Measurements from ENCODE around the gene SCAPER. TPM values are rescaled to one million over a fixed set of nuclear protein-coding genes. Genes with fewer than 3 reads are reported as not detected.

Gene SCAPER
- total RNA-seq, 1 experiment from 2014 or later: 6.3 TPM

DNA sequence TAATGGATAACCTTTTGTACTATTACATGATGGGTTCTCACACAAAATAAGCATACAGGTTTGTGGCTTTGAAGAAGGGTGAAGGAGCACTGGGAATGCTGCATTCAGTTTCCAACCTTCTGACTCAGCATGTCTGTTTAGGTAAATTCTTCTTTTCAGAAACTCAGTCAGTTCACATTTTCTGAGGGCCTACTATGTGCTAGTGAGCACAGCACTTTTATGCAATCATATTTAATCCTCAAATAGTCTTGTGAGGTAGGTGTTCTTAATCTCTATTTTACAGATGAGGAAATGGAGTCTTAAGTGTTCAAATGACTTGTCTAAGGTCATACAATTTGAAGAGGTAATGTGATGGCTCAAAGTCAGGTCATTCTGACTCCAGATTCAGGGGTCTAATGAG is 527.4 kb downstream of the SCAPER start:
- no peak for DNase-seq
- Histone ChIP-seq H3K4me2 (ENCODE audit: low read depth, low read length, poor library complexity, severe bottlenecking) (no peak overlapping the region), H3K79me2 (ENCODE audit: low read length) (no peaks in the 10 kb centered on the region), H3K9me2 (replicated peaks; ENCODE audit: insufficient read depth, low read length) (no peaks in the 10 kb centered on the region), H3K4me3 (ENCODE audit: low read length) (no peak overlapping the region), H3K27me3 (ENCODE audit: low read length) (no peaks in the 10 kb centered on the region), H3K9ac (ENCODE audit: low read length) (no peak overlapping the region), H4K20me1 (ENCODE audit: insufficient read depth, low read depth, low read length) (no peaks in the 10 kb centered on the region), H3K9me3 (ENCODE audit: low read length) (no peaks in the 10 kb centered on the region), H3K36me3 (ENCODE audit: insufficient read depth, low read length) (no peaks in the 10 kb centered on the region), H3K4me1 (ENCODE audit: low read length) (no peaks in the 10 kb centered on the region), H2AFZ (ENCODE audit: low read length) (no peak overlapping the region), H3K27ac (ENCODE audit: low read length) (no peak overlapping the region)

DNA sequence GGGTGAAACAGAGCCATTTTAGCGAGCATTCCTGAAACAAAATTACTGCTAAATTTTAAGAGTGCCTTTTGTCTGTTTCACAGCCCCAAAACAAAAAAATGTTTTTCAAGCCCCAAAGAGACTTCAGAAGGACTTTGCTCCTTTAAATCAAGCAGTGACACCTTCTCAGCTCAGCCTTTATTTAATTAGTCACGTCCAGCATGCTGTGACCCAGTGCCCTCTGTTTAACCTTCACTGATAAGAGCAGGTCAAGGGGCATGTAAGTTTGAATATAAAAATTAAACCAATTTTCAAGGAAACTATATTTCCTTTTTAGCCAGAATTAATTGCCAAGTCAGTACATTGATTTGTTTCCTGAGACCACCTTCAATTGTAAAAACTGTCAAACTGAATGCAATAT is 527.9 kb downstream of the SCAPER start:
- DNase-seq: no peak
- no peak overlapping the region for H3K27ac ChIP-seq (ENCODE audit: low read length)
- H2AFZ ChIP-seq (ENCODE audit: low read length): no peak overlapping the region
- no peaks in the 10 kb centered on the region for H3K27me3 ChIP-seq (ENCODE audit: low read length)
- H3K9me2 ChIP-seq (replicated peaks; ENCODE audit: insufficient read depth, low read length): no peaks in the 10 kb centered on the region
- no peaks in the 10 kb centered on the region for H3K79me2 ChIP-seq (ENCODE audit: low read length)
- no peaks in the 10 kb centered on the region for H3K36me3 ChIP-seq (ENCODE audit: insufficient read depth, low read length)
- H3K4me3 ChIP-seq (ENCODE audit: low read length): no peak overlapping the region
- no peaks in the 10 kb centered on the region for H4K20me1 ChIP-seq (ENCODE audit: insufficient read depth, low read depth, low read length)
- H3K9ac ChIP-seq (ENCODE audit: low read length): no peak overlapping the region
- no peaks in the 10 kb centered on the region for H3K9me3 ChIP-seq (ENCODE audit: low read length)
- H3K4me2 ChIP-seq (ENCODE audit: low read depth, low read length, poor library complexity, severe bottlenecking): no peak overlapping the region
- H3K4me1 ChIP-seq (ENCODE audit: low read length): no peaks in the 10 kb centered on the region

DNA sequence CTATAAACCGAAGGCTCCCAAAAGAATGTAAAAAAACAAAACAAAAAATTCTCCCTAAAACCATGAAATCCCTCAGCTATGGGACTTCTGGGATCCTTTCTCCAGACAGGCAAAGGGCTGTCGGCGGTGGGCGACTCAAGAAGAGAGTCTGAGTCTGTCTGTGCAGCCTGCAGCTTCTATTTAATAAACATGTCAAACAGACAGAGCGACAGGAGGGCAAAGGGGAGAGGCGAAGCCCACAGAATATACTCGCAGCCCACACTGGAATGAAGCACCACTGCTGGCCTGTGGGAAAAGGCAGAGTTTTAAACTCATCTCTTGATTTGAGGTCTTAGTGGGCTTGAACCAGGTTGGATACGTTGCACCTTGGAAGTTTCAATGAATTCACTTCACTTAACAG is 528.3 kb downstream of the SCAPER start:
- Histone ChIP-seq H2AFZ (ENCODE audit: low read length) (no peak overlapping the region), H3K4me3 (ENCODE audit: low read length) (no peak overlapping the region), H3K9ac (ENCODE audit: low read length) (no peak overlapping the region), H3K4me2 (ENCODE audit: low read depth, low read length, poor library complexity, severe bottlenecking) (no peak overlapping the region), H3K9me2 (replicated peaks; ENCODE audit: insufficient read depth, low read length) (no peaks in the 10 kb centered on the region), H3K27me3 (ENCODE audit: low read length) (no peaks in the 10 kb centered on the region), H3K27ac (ENCODE audit: low read length) (no peak overlapping the region), H3K36me3 (ENCODE audit: insufficient read depth, low read length) (no peaks in the 10 kb centered on the region), H3K79me2 (ENCODE audit: low read length) (no peaks in the 10 kb centered on the region), H3K9me3 (ENCODE audit: low read length) (no peaks in the 10 kb centered on the region), H4K20me1 (ENCODE audit: insufficient read depth, low read depth, low read length) (no peaks in the 10 kb centered on the region), H3K4me1 (ENCODE audit: low read length) (no peaks in the 10 kb centered on the region)
- DNase-seq: no peak

DNA sequence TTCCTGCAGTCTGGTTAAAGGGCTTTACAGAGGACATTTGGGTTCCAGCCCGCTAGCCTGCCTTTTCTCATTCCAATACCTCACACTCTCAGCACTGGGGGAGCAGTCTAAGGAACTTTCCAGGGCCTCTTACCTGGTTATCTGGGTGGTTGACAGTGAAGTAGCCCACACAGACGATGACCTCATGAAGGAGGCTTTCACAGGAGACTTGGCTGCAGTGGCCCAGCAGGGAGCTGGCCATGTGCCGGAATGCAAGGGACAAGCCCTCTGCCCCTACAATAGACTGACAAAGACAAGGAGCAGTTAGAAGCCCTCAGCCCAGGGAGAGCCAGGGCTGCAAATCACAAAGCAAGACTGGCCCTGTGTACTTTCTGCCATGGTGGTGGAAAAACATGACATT is 529.1 kb downstream of the SCAPER start:
- Histone ChIP-seq H3K4me2 (ENCODE audit: low read depth, low read length, poor library complexity, severe bottlenecking) (no peak overlapping the region), H3K4me1 (ENCODE audit: low read length) (no peaks in the 10 kb centered on the region), H3K9me3 (ENCODE audit: low read length) (no peaks in the 10 kb centered on the region), H3K9ac (ENCODE audit: low read length) (no peak overlapping the region), H3K36me3 (ENCODE audit: insufficient read depth, low read length) (no peaks in the 10 kb centered on the region), H3K79me2 (ENCODE audit: low read length) (no peaks in the 10 kb centered on the region), H4K20me1 (ENCODE audit: insufficient read depth, low read depth, low read length) (no peaks in the 10 kb centered on the region), H3K4me3 (ENCODE audit: low read length) (no peak overlapping the region), H3K27me3 (ENCODE audit: low read length) (no peaks in the 10 kb centered on the region), H2AFZ (ENCODE audit: low read length) (no peak overlapping the region), H3K9me2 (replicated peaks; ENCODE audit: insufficient read depth, low read length) (no peaks in the 10 kb centered on the region), H3K27ac (ENCODE audit: low read length) (no peak overlapping the region)
- no peak for DNase-seq

DNA sequence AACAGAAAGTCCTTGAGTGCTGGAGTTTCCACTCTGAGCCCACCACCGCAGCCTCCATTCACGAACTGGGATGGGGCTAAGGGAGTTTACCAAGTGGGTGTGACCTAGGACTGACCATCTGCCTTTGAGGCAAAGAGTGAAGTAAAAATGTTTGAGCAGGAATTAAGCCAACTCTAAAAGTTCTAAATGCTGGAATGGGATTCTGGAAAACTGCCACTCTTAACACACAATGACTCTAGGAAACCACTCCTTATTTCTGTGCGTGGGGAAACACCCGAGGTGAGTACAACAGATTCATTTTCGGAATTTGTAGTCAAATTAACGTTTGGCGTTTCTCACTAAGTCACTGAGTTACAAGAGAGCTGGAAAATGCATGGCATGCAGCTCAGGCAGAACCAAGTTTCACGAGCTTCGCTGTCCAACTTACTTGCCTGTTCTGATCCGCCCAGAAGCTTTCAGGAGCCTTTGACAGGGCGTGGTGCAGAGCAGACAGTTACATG is 537.0 kb downstream of the SCAPER start:
- H3K9me2 ChIP-seq (replicated peaks; ENCODE audit: insufficient read depth, low read length): no peaks in the 10 kb centered on the region
- DNase-seq: no peak
- H3K27me3 ChIP-seq (ENCODE audit: low read length): no peaks in the 10 kb centered on the region
- H2AFZ ChIP-seq (ENCODE audit: low read length): no peak overlapping the region
- H3K9me3 ChIP-seq (ENCODE audit: low read length): no peaks in the 10 kb centered on the region
- H4K20me1 ChIP-seq (ENCODE audit: insufficient read depth, low read depth, low read length): no peaks in the 10 kb centered on the region
- H3K4me3 ChIP-seq (ENCODE audit: low read length): no peak overlapping the region
- H3K4me1 ChIP-seq (ENCODE audit: low read length): no peaks in the 10 kb centered on the region
- H3K79me2 ChIP-seq (ENCODE audit: low read length): no peaks in the 10 kb centered on the region
- no peaks in the 10 kb centered on the region for H3K36me3 ChIP-seq (ENCODE audit: insufficient read depth, low read length)
- no peak overlapping the region for H3K27ac ChIP-seq (ENCODE audit: low read length)
- no peak overlapping the region for H3K9ac ChIP-seq (ENCODE audit: low read length)
- H3K4me2 ChIP-seq (ENCODE audit: low read depth, low read length, poor library complexity, severe bottlenecking): no peak overlapping the region

DNA sequence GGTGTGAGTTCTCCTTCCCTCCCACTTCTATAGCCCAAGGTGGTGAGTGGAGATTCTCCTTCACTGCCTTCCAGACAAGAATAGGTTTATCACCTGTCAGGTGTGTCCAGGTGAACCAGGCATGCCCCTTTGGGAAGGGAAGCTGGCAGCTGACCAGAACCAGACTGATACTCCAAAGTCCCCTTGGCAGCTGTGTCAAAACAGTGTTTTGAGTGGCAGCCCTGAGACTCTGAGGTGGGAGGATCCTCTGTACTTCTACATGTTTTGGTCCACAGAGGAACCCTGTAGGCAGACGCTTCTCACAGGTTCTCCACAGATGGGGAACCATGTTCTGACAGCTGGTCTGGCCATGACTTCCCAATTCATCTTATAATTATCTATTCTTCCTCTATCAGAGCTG is 538.4 kb downstream of the SCAPER start:
- DNase-seq: no peak
- Histone ChIP-seq H3K9me3 (ENCODE audit: low read length) (no peaks in the 10 kb centered on the region), H3K4me3 (ENCODE audit: low read length) (no peak overlapping the region)

DNA sequence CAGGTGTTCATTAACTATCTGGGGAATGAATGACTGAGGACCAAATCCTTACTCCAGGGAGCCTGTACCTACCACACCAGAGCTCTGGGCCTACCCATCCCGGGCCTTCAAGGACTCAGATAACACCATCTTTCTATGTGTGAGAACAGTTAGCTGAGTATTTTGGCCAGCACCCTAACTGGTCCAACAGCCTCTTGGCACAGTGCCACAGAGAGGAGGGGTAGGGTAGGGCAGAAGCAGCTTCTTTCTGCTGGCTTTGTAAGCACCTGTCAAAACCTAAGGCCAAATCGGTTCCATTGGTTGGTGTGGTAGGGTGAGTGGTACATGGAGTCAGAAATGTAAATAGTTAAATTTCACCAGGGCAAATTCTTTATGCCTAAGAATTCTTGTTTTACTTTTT is 541.9 kb downstream of the SCAPER start:
- Histone ChIP-seq H3K27ac (ENCODE audit: low read length) (no peak overlapping the region), H4K20me1 (ENCODE audit: insufficient read depth, low read depth, low read length) (no peaks in the 10 kb centered on the region), H3K4me1 (ENCODE audit: low read length) (no peaks in the 10 kb centered on the region), H3K36me3 (ENCODE audit: insufficient read depth, low read length) (no peaks in the 10 kb centered on the region), H3K9me2 (replicated peaks; ENCODE audit: insufficient read depth, low read length) (no peaks in the 10 kb centered on the region), H3K9ac (ENCODE audit: low read length) (no peak overlapping the region), H3K4me2 (ENCODE audit: low read depth, low read length, poor library complexity, severe bottlenecking) (no peak overlapping the region), H3K4me3 (ENCODE audit: low read length) (no peak overlapping the region), H2AFZ (ENCODE audit: low read length) (no peak overlapping the region), H3K79me2 (ENCODE audit: low read length) (no peaks in the 10 kb centered on the region), H3K27me3 (ENCODE audit: low read length) (no peaks in the 10 kb centered on the region), H3K9me3 (ENCODE audit: low read length) (no peaks in the 10 kb centered on the region)
- DNase-seq: no peak

More for the DNA sequence above, 538.4 kb downstream of the SCAPER start:
- Histone ChIP-seq H4K20me1 (ENCODE audit: insufficient read depth, low read depth, low read length) (no peaks in the 10 kb centered on the region), H3K27ac (ENCODE audit: low read length) (no peak overlapping the region), H3K36me3 (ENCODE audit: insufficient read depth, low read length) (no peaks in the 10 kb centered on the region), H3K4me1 (ENCODE audit: low read length) (no peaks in the 10 kb centered on the region), H3K9ac (ENCODE audit: low read length) (no peak overlapping the region), H3K27me3 (ENCODE audit: low read length) (no peaks in the 10 kb centered on the region), H3K4me2 (ENCODE audit: low read depth, low read length, poor library complexity, severe bottlenecking) (no peak overlapping the region), H2AFZ (ENCODE audit: low read length) (no peak overlapping the region), H3K9me2 (replicated peaks; ENCODE audit: insufficient read depth, low read length) (no peaks in the 10 kb centered on the region), H3K79me2 (ENCODE audit: low read length) (no peaks in the 10 kb centered on the region)

DNA sequence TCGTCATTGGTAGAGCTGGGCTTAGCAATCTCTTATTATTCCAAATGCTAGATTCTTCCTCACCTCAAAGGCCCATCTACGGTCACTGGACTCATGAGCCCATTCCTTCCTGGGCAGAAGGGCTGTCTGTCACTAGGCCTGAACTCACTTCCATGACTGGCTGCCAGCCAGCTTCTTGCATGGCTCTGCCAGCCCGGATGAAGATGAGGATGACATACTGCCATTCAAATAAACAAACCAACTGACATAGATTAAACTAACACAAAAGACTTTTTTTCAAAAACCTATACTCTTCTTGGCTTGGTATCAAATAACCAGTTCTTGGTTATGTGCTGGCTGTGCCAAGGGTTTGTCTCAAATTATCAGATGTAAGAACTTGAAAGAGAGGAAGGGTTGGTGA is 544.7 kb downstream of the SCAPER start:
- Histone ChIP-seq H3K79me2 (ENCODE audit: low read length) (no peaks in the 10 kb centered on the region), H3K9me2 (replicated peaks; ENCODE audit: insufficient read depth, low read length) (no peaks in the 10 kb centered on the region), H3K27ac (ENCODE audit: low read length) (no peak overlapping the region), H4K20me1 (ENCODE audit: insufficient read depth, low read depth, low read length) (no peaks in the 10 kb centered on the region), H3K36me3 (ENCODE audit: insufficient read depth, low read length) (no peaks in the 10 kb centered on the region), H3K9ac (ENCODE audit: low read length) (no peak overlapping the region), H3K9me3 (ENCODE audit: low read length) (no peaks in the 10 kb centered on the region), H3K4me1 (ENCODE audit: low read length) (no peaks in the 10 kb centered on the region), H3K4me3 (ENCODE audit: low read length) (no peak overlapping the region), H2AFZ (ENCODE audit: low read length) (no peak overlapping the region), H3K4me2 (ENCODE audit: low read depth, low read length, poor library complexity, severe bottlenecking) (no peak overlapping the region), H3K27me3 (ENCODE audit: low read length) (no peaks in the 10 kb centered on the region)
- DNase-seq: no peak

DNA sequence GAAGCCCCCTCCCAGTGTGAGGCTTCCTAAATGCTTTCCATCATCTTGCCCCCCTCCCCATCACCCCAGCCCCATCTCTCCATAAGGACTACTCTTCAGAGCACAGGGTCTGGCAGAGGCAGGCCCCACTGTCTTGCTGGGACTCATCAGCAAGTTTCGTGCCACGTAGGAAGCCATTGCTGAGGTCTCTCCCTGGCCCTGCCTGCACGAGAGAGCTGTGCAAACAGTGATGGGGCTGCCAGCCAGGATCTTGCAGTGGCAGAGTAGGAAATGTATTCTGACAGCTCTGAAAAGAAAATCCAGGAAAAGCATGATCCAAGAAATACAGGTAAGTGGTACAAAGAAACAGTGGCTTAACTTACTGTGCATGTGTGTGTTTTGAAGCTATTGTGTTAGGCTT is 546.0 kb downstream of the SCAPER start:
- Histone ChIP-seq H3K79me2 (ENCODE audit: low read length) (no peaks in the 10 kb centered on the region), H2AFZ (ENCODE audit: low read length) (no peak overlapping the region), H3K9me2 (replicated peaks; ENCODE audit: insufficient read depth, low read length) (no peaks in the 10 kb centered on the region), H4K20me1 (ENCODE audit: insufficient read depth, low read depth, low read length) (no peaks in the 10 kb centered on the region), H3K27me3 (ENCODE audit: low read length) (no peaks in the 10 kb centered on the region), H3K27ac (ENCODE audit: low read length) (no peak overlapping the region), H3K36me3 (ENCODE audit: insufficient read depth, low read length) (no peaks in the 10 kb centered on the region), H3K4me1 (ENCODE audit: low read length) (no peaks in the 10 kb centered on the region), H3K9ac (ENCODE audit: low read length) (no peak overlapping the region), H3K4me3 (ENCODE audit: low read length) (no peak overlapping the region), H3K9me3 (ENCODE audit: low read length) (no peaks in the 10 kb centered on the region), H3K4me2 (ENCODE audit: low read depth, low read length, poor library complexity, severe bottlenecking) (no peak overlapping the region)
- DNase-seq: no peak
